ENCODE data around the gene ADAMTS17. TPM values are rescaled to one million over a fixed set of nuclear protein-coding genes. Genes with fewer than 3 reads are reported as not detected.

ADAMTS17 gene
- total RNA-seq, 2 experiments from 2014 or later: 0.99 to 1.2 TPM

DNA sequence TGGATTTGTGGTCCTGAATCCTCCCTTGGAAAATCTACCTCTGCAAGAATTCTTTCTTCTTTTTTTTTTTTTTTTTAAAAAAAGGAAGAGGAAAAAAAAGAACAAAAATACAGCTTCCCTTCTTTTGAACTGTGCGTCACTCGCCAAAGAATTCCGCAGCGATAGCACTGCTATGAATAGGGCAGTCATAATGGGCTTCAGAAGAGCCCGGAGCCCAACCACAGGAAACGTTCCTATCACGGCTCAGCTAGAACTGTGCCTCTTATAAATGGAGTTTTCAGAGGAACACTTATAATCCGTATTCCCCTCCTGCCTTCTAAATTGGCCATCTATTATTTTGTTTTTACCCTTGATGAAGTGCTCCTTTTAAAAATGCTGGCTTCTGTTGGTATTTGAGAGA is 227.7 kb downstream of the ADAMTS17 start:
- intact Hi-C loops (cut with micrococcal nuclease): loop anchor here (5.0 to 10.0 kb wide), 4 partner anchors 109 to 488 kb away; partner anchors contain the start of genes ASB7 and LINS1
- Mint-ChIP-seq H3K27me3 (no peaks in the 10 kb centered on the region), H3K27ac (no peak overlapping the region), H3K4me3 (no peak overlapping the region), H3K9me3 (no peaks in the 10 kb centered on the region), H3K36me3 (peaks cover 2% of the 10 kb centered on the region), H3K4me1 (ENCODE audit: low read depth) (peaks cover 27% of the 10 kb centered on the region)
- ChIA-PET CTCF (no interaction called here), POLR2A (no interaction called here)
- DNase-seq: peak; percentile 18

DNA sequence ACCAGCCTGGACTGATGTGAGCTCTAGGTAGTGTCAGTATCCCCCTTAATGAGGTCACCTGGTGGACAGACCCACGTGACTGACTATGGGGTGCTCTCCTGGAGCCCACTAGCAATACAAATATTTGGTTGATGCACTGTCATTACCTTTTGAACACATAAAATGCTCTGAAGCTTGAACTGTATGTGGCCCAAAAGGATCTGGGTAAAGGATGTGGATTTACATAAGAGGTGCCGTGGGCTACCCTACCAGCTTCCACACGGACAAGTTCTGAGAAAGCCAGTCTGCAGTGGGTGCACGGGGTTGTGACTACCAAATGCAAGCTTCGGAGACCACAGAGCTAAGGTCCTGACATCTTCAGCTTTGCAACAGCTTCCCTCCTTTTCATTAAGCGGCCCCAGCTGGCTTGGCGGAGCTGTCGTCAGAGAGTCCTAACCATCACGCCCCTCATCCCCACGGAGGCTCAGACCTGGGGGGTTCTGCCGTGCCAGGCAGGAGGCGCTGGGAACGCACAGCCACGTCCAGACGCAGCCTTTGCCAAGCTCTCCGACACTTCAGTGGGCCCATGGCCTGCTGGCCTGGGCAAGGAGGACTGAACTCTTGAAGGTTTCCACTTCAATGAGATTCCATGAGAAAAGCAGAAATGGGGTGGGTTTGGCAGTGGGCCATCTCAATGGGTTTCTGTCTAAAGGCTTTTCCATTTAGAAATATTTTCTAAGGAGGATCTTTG is 228.3 kb downstream of the ADAMTS17 start:
- Mint-ChIP-seq H3K27ac (no peak overlapping the region), H3K36me3 (no peaks in the 10 kb centered on the region), H3K9me3 (no peaks in the 10 kb centered on the region), H3K27me3 (no peaks in the 10 kb centered on the region), H3K4me3 (no peak overlapping the region), H3K4me1 (ENCODE audit: low read depth) (peaks cover 27% of the 10 kb centered on the region)
- DNase-seq: no peak
- intact Hi-C loops (cut with micrococcal nuclease): loop anchor here (5.0 to 10.0 kb wide), 4 partner anchors 109 to 489 kb away; partner anchors contain the start of genes ASB7 and LINS1
- ChIA-PET CTCF (no interaction called here), POLR2A (no interaction called here)

DNA sequence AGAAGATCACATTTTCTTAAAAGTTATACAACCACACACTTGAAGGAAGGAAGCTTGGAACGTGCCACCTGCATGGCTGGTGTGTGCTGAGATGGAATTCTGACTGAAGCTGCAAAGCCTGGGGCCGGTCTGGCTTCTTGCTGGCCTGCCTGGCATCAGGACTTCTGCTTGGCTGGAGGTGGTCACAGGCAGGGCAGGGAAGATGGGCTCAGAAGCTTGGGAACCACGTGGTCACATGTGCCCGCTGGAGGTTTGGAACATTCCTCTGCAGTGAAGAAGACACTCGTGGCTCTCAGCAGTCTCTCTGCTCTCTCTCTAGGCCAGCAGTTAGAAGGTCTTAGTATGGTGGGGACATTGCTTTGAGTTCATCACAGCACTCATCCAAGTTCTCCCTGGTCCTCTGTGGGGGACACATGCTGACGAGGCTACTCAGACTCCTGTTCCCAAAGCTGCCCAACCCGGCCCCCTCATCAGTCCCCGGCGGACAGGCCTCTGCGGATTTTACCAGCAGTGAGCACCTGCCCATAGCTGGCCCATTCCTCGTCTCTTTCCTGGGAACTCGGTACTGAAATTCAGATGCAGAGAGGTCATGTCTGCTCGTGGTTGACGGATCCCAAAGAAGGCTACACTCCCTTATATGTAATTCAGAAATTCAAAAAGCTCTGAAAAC is 229.0 kb downstream of the ADAMTS17 start:
- no peak for DNase-seq
- ChIA-PET POLR2A (no interaction called here), CTCF (interaction anchor here (1.1 kb wide), 1 partner anchor 185 kb away, joined by 4 read pairs; no protein-coding TSS in a partner anchor)
- Mint-ChIP-seq H3K27me3 (no peaks in the 10 kb centered on the region), H3K4me1 (ENCODE audit: low read depth) (peaks cover 27% of the 10 kb centered on the region), H3K4me3 (no peak overlapping the region), H3K27ac (peak overlapping the region; percentile 95), H3K9me3 (no peaks in the 10 kb centered on the region), H3K36me3 (no peaks in the 10 kb centered on the region)
- intact Hi-C loops (cut with micrococcal nuclease): loop anchor here (5.0 to 10.0 kb wide), 4 partner anchors 108 to 490 kb away; partner anchors contain the start of genes ASB7 and LINS1

DNA sequence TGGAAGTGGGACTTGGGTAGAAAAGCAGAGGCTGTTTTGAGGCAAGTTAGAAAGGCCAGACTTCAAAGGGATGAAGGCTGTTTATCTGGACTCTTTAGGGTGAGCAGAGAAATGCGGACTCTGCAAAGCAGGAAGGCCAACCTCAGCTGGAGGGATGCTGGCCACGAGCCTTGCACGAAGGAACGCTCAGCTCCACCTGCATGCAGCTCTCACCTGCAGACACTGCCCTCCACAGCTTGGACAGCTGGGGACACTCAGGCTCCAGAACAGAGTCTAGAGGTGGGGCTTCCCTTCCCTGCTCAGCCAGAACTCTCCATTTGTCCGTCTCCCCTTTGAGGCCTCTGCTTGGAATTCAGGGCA is 229.7 kb downstream of the ADAMTS17 start:
- no peak for DNase-seq
- H3K4me3 Mint-ChIP-seq: no peak overlapping the region
- H3K36me3 Mint-ChIP-seq: no peaks in the 10 kb centered on the region
- H3K27ac Mint-ChIP-seq: peak overlapping the region; percentile 95
- intact Hi-C loops (cut with micrococcal nuclease): loop anchor here (5.0 to 10.0 kb wide), 4 partner anchors 107 to 490 kb away; partner anchors contain the start of genes ASB7 and LINS1
- no peaks in the 10 kb centered on the region for H3K9me3 Mint-ChIP-seq
- ChIA-PET POLR2A (no interaction called here), CTCF (interaction anchor here (1.1 to 1.4 kb wide), 2 partner anchors 184 to 227 kb away, joined by 3 to 4 read pairs; no protein-coding TSS in a partner anchor)
- peaks cover 27% of the 10 kb centered on the region for H3K4me1 Mint-ChIP-seq (ENCODE audit: low read depth)
- no peaks in the 10 kb centered on the region for H3K27me3 Mint-ChIP-seq

DNA sequence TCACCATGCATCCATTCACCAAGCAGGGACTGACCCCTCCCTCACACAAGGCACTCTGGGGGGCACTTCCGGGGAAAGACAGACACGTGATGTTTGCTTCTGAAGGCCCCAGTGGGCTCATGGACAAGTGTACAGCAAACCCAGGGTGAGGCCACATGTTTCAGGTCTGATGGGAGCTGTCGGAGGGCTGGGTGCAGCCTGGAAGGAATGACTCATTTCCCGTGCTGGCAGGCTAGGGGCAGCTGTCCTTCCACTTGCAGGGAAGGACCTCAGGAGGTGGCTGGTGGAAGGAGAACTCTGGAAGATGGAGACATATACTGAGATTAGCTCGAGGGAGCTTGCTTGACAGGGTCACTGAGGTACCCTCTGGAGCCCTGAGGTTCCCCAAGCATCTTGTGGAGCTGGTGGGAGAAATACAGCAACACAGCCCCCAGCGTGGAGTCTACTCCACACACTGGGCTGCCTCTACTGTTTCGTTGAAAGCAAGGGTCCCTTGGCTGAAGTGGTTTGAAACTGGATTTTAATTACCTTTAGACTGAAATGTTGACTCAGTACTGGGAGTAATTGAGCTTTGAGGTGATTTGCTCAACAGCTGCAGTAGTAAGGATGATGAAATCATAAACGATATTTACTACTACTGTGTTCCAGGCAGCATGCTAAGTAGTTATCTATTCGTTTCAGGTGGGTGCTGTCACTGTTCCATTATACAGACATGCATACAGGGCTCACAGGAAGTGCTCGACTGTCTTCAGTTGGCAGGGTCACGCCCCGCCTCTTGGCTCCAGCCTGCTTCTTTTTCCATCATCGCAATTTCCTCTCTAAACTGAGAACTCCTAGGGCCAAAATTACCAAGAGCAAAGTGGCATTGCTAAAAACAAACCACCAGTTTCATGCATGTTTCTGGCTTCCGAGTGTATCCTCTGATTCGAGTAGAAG is 230.4 kb downstream of the ADAMTS17 start:
- Mint-ChIP-seq H3K27me3 (no peaks in the 10 kb centered on the region), H3K4me3 (no peak overlapping the region), H3K36me3 (no peaks in the 10 kb centered on the region), H3K27ac (peak overlapping the region; percentile 95), H3K9me3 (no peaks in the 10 kb centered on the region), H3K4me1 (ENCODE audit: low read depth) (peaks cover 27% of the 10 kb centered on the region)
- intact Hi-C loops (cut with micrococcal nuclease): loop anchor here (1.0 to 10.0 kb wide), 6 partner anchors 59 to 491 kb away; partner anchors contain the start of genes ASB7 and LINS1
- DNase-seq: peak; percentile 75
- CTCF ChIA-PET: interaction anchor here (1.4 kb wide), 1 partner anchor 228 kb away, joined by 3 read pairs; no protein-coding TSS in a partner anchor
- POLR2A ChIA-PET: no interaction called here

DNA sequence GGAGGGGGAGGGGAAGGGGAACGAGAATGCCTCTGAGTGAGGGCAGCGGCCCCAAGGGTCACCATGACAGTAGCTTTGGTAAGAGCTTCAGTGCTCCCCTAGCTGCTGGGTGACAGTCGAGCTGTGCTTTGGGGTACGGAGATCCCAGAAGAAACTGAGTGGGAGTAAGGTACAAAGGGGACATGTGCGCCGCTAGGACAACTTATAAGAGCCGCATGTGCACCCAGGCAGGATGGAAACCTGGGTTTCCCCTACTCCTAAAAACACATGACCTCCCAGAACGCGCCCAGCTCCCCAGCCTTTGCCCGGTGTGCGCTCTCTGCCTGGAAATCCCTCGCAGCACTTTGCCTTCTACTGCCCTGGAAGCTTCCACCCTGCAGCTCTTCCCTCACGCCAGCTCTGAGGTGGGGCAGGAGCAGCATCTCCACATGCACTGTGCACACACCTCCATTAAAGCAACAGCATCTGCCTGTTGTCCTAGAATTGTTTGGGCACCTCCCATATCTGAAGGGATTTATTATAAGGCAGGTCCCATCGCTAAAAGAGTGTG is 232.2 kb downstream of the ADAMTS17 start:
- intact Hi-C loops (cut with micrococcal nuclease): loop anchor here (2.0 to 10.0 kb wide), 5 partner anchors 105 to 493 kb away; partner anchors contain the start of genes ASB7 and LINS1
- H3K4me1 Mint-ChIP-seq (ENCODE audit: low read depth): peaks cover 27% of the 10 kb centered on the region
- no peaks in the 10 kb centered on the region for H3K27me3 Mint-ChIP-seq
- no peaks in the 10 kb centered on the region for H3K36me3 Mint-ChIP-seq
- no peak for DNase-seq
- H3K4me3 Mint-ChIP-seq: no peak overlapping the region
- H3K27ac Mint-ChIP-seq: no peak overlapping the region
- POLR2A ChIA-PET: no interaction called here
- CTCF ChIA-PET: no interaction called here
- H3K9me3 Mint-ChIP-seq: no peaks in the 10 kb centered on the region

DNA sequence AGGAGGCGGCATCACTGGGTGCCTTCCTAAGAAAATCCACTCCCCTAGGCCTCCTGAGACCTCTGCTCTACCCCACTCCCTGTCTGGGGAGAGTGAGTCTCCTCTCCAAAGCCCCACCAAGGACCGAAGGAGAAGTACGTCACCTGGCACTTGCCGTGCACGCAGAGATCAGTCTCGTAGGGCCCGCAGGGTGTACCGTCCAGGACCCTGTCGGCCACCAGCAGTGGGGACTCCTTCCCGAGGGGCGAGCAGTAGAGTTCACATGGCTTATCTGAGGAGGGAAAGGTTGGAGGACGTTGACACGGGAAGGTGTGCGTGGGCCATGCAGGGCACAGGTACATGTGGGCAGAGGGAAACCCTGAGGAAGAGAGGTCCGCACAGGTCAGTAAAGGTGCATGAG is 232.9 kb downstream of the ADAMTS17 start:
- H3K4me1 Mint-ChIP-seq (ENCODE audit: low read depth): peaks cover 25% of the 10 kb centered on the region
- POLR2A ChIA-PET: no interaction called here
- no peaks in the 10 kb centered on the region for H3K27me3 Mint-ChIP-seq
- H3K9me3 Mint-ChIP-seq: no peaks in the 10 kb centered on the region
- CTCF ChIA-PET: no interaction called here
- no peak overlapping the region for H3K27ac Mint-ChIP-seq
- no peak for DNase-seq
- H3K36me3 Mint-ChIP-seq: no peaks in the 10 kb centered on the region
- no peak overlapping the region for H3K4me3 Mint-ChIP-seq
- intact Hi-C loops (cut with micrococcal nuclease): no loop called here

DNA sequence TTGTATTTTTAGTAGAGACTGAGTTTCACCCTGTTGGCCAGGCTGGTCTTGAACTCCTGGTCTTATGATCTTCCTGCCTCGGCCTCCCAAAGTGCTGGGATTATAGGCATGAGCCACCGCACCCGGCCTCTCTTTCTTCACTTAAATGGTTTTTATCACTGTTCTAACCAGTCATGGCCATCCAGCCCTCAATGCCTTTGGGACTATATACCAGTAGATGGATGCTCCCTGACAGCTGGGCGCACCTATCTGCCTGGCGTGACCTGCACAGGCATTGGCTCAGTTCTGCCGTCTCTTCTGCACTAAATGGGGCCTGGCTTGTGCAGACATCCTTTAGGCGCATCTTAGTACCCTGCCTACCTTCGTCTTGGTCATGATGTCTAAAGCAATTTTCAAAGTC is 233.4 kb downstream of the ADAMTS17 start:
- Mint-ChIP-seq H3K4me1 (ENCODE audit: low read depth) (peaks cover 25% of the 10 kb centered on the region), H3K9me3 (no peaks in the 10 kb centered on the region), H3K27ac (no peak overlapping the region), H3K27me3 (no peaks in the 10 kb centered on the region), H3K4me3 (no peak overlapping the region), H3K36me3 (no peaks in the 10 kb centered on the region)
- DNase-seq: no peak
- POLR2A ChIA-PET: no interaction called here
- intact Hi-C loops (cut with micrococcal nuclease): no loop called here
- CTCF ChIA-PET: interaction anchor here (0.8 kb wide), 1 partner anchor 242 kb away, joined by 4 read pairs; no protein-coding TSS in a partner anchor

DNA sequence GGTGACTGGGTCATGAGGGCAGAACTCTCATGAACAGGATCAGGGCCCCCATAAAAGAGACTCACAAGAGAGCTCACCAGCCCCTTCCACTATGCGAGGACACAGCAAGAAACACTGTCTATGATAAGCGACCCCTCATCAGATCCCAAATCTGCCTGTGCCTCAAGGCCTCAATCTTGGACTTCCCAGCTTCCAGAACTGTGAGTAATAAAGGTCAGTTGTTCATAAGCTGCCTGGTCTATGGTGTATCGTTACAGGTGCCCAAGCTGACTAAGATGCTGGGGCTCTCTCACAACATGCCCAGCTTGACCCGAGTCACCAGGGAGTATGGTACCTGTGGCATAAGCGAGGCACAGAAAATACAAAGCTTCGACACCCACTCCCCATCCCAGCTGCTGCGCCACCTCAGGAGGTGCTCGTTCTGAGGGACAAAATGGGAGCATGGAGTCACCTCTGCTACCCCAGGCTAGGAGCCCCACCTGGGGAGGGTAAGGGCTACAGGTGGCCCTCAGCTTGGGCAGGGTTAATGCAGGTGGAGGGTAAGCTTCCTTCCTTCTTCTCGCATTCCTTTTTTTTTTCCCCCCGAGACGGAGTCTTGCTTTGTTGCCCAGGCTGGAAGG is 234.1 kb downstream of the ADAMTS17 start:
- no peak overlapping the region for H3K27ac Mint-ChIP-seq
- ChIA-PET CTCF (interaction anchor here (0.8 kb wide), 1 partner anchor 242 kb away, joined by 4 read pairs; no protein-coding TSS in a partner anchor), POLR2A (no interaction called here)
- H3K36me3 Mint-ChIP-seq: no peaks in the 10 kb centered on the region
- no peaks in the 10 kb centered on the region for H3K27me3 Mint-ChIP-seq
- no peak overlapping the region for H3K4me3 Mint-ChIP-seq
- intact Hi-C loops (cut with micrococcal nuclease): no loop called here
- no peak for DNase-seq
- H3K4me1 Mint-ChIP-seq (ENCODE audit: low read depth): peaks cover 23% of the 10 kb centered on the region
- no peaks in the 10 kb centered on the region for H3K9me3 Mint-ChIP-seq

DNA sequence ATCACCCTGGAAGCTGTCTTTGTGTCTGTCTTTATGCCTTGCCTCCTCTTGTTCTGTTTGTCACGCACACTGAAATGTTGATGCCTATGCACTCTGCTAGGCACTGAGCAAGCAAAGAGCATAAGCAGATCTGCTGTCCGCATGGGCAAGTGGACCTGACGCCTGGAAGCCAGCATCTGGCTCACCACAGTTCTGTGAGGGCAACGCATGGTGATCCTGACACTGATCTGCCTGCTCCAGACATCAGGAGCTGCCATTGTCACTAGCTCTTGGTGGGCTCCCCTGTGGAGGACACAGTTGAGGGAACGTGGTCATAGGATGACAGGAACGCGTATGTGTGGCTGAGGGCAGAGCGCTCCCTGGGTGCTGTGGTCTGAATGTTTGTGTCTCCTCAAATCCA is 234.6 kb downstream of the ADAMTS17 start:
- peaks cover 19% of the 10 kb centered on the region for H3K4me1 Mint-ChIP-seq (ENCODE audit: low read depth)
- no peak overlapping the region for H3K4me3 Mint-ChIP-seq
- H3K9me3 Mint-ChIP-seq: no peaks in the 10 kb centered on the region
- no peaks in the 10 kb centered on the region for H3K27me3 Mint-ChIP-seq
- intact Hi-C loops (cut with micrococcal nuclease): no loop called here
- H3K36me3 Mint-ChIP-seq: no peaks in the 10 kb centered on the region
- no peak for DNase-seq
- H3K27ac Mint-ChIP-seq: no peak overlapping the region
- CTCF ChIA-PET: no interaction called here
- POLR2A ChIA-PET: no interaction called here

DNA sequence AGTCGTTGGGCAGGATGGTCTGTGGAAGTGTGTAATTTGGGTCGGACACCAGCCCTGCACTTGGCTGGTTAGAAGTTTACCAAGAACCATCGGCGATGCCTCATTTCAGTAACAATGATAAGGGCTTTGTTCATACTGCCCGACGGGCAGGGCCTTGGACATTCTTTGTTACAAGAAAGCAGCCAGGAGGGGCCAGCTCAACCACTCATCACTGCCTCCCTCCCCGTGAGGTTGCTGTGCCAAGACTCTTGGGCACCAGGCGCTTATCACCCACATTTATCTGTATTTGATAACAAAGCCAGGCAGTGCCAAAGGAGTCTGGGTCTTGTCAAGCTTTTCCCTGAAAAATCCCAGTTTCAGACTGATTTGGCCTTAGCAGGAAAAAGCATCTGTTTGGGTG is 235.0 kb downstream of the ADAMTS17 start:
- ChIA-PET CTCF (no interaction called here), POLR2A (no interaction called here)
- H3K4me1 Mint-ChIP-seq (ENCODE audit: low read depth): peaks cover 15% of the 10 kb centered on the region
- H3K27me3 Mint-ChIP-seq: no peaks in the 10 kb centered on the region
- intact Hi-C loops (cut with micrococcal nuclease): no loop called here
- DNase-seq: no peak
- H3K9me3 Mint-ChIP-seq: no peaks in the 10 kb centered on the region
- H3K27ac Mint-ChIP-seq: no peak overlapping the region
- no peak overlapping the region for H3K4me3 Mint-ChIP-seq
- H3K36me3 Mint-ChIP-seq: no peaks in the 10 kb centered on the region

Measured in activated CD4-positive, alpha-beta memory T cell treated with anti-CD3 and anti-CD28 coated beads for 36 hours (primary cell).